Keratinocyte (primary cell): ENCODE results near the gene C1orf35.

Experiments
- EZH2 ChIP-seq: IDR thresholded peaks from one replicate; pipeline ENCODE4 v1.6.1; 2012; ENCODE audit warnings: inconsistent platforms, mild to moderate bottlenecking, low read length, moderate library complexity
- TF ChIP-seq, protein P1 (sequence below), 3 experiments: IDR thresholded peaks in 1 of 3; conservative IDR thresholded peaks in 1 of 3; optimal IDR thresholded peaks in 1 of 3; 2 replicates in 2 of 3; 3 replicates in 1 of 3; pipeline versions ENCODE3 to v1.5.1; 2011; ENCODE audit warnings: low read length in 3 of 3, mild to moderate bottlenecking in 3 of 3, moderate library complexity in 2 of 3, control low read depth in 1 of 3, inconsistent platforms in 1 of 3; ENCODE audit not compliant: insufficient read depth in 2 of 3; ENCODE audit errors: extremely low read depth in 1 of 3

DNA sequence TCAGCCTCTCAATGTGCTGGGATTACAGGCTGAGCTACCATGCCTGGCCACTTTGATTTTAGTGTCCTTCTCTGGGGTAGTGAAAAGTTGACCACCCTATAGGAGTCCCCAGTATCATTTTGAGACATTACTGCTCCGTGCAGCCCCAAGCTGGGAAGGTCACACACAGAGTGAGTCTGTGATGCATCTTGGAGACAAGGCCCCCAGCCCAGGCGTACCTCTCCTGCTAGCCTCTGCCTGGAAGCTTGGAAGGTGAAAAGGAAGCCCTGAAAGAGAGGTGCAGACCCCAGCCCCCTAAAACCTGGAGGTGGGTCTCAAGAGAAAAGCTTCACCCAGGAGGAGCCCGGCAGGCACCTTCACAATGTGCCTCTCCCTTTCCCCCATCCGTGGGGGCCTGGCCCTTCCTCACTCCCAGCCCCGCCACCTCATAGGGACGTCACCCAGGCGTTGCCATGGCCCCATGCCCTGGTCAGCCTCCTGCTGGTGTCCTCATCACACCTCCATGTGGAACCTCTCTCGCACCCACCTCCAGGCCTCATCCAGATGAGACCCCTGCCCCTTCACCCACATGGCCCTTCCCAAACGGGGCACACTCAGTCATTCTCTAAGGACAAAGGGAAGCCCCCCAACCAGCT is 26.2 kb downstream of the C1orf35 start:
- TF ChIP-seq, protein P1, sequence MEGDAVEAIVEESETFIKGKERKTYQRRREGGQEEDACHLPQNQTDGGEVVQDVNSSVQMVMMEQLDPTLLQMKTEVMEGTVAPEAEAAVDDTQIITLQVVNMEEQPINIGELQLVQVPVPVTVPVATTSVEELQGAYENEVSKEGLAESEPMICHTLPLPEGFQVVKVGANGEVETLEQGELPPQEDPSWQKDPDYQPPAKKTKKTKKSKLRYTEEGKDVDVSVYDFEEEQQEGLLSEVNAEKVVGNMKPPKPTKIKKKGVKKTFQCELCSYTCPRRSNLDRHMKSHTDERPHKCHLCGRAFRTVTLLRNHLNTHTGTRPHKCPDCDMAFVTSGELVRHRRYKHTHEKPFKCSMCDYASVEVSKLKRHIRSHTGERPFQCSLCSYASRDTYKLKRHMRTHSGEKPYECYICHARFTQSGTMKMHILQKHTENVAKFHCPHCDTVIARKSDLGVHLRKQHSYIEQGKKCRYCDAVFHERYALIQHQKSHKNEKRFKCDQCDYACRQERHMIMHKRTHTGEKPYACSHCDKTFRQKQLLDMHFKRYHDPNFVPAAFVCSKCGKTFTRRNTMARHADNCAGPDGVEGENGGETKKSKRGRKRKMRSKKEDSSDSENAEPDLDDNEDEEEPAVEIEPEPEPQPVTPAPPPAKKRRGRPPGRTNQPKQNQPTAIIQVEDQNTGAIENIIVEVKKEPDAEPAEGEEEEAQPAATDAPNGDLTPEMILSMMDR (optimal IDR thresholded peaks at IDR 0.05 in 1 of 3, IDR thresholded peaks at IDR 0.05 in 1 of 3, conservative IDR thresholded peaks at IDR 0.05 in 1 of 3; ENCODE audit: extremely low read depth in 1 of 3, insufficient read depth in 2 of 3, low read length in 3 of 3) = no peak
- no peak for TF ChIP-seq EZH2
